Measurements from ENCODE around the gene GATAD2A. TPM values are rescaled to one million over a fixed set of nuclear protein-coding genes. Genes with fewer than 3 reads are reported as not detected.

Gene GATAD2A
- polyA plus RNA-seq, 2 donors: 13.9 to 21.0 TPM

GRCh38 chr19:19406878-19407632, 1.6 kb downstream of the GATAD2A start:
- no peaks in the 10 kb centered on the region for H3K27me3 ChIP-seq (ENCODE audit: control insufficient read depth in 1 of 2, insufficient read depth in 2 of 2, low read length in 2 of 2)
- peak overlapping the region; percentile 84 to 88 for H3K4me3 ChIP-seq (ENCODE audit: low read depth in 1 of 2, low read length in 2 of 2)
- peak overlapping the region; percentile 92 to 96 for H3K27ac ChIP-seq (ENCODE audit: low read depth in 2 of 2, low read length in 1 of 2)
- H3K36me3 ChIP-seq (ENCODE audit: control insufficient read depth in 2 of 2, insufficient read depth in 2 of 2, low read length in 1 of 2): no peaks in the 10 kb centered on the region
- H3K9me3 ChIP-seq (ENCODE audit: control insufficient read depth in 2 of 2, insufficient read depth in 1 of 2, low read depth in 1 of 2, low read length in 1 of 2): no peaks in the 10 kb centered on the region
- WGBS, 2 donors: 20 to 28% methylated on average over 12 of the region's 12 CpGs
- peaks cover 14 to 19% of the 10 kb centered on the region in 2 donors for H3K4me1 ChIP-seq (ENCODE audit: control insufficient read depth in 2 of 2, insufficient read depth in 2 of 2, low read length in 1 of 2)

- Histone ChIP-seq H3K4me1 (ENCODE audit: control insufficient read depth in 2 of 2, insufficient read depth in 2 of 2, low read length in 1 of 2) (peaks cover 14 to 19% of the 10 kb centered on the region in 2 donors), H3K4me3 (ENCODE audit: low read depth in 1 of 2, low read length in 2 of 2) (no peak overlapping the region), H3K27ac (ENCODE audit: low read depth in 2 of 2, low read length in 1 of 2) (peak overlapping the region in 1 of 2 donors; percentile 57), H3K36me3 (ENCODE audit: control insufficient read depth in 2 of 2, insufficient read depth in 2 of 2, low read length in 1 of 2) (no peaks in the 10 kb centered on the region), H3K9me3 (ENCODE audit: control insufficient read depth in 2 of 2, insufficient read depth in 1 of 2, low read depth in 1 of 2, low read length in 1 of 2) (no peaks in the 10 kb centered on the region), H3K27me3 (ENCODE audit: control insufficient read depth in 1 of 2, insufficient read depth in 2 of 2, low read length in 2 of 2) (no peaks in the 10 kb centered on the region)
- 70 to 80% methylated on average over 4 of the region's 4 CpGs for WGBS, 2 donors
These were observed 2.1 kb downstream of the GATAD2A start for GRCh38 chr19:19407633-19407930.

- WGBS, 2 donors: 45 to 49% methylated on average over 4 of the region's 4 CpGs
These were observed 3.7 kb downstream of the GATAD2A start for GRCh38 chr19:19409205-19409604.

GRCh38 chr19:19409631-19410030, 4.2 kb downstream of the GATAD2A start:
- Histone ChIP-seq H3K4me3 (ENCODE audit: low read depth in 1 of 2, low read length in 2 of 2) (no peak overlapping the region), H3K27ac (ENCODE audit: low read depth in 2 of 2, low read length in 1 of 2) (no peak overlapping the region), H3K27me3 (ENCODE audit: control insufficient read depth in 1 of 2, insufficient read depth in 2 of 2, low read length in 2 of 2) (no peaks in the 10 kb centered on the region), H3K36me3 (ENCODE audit: control insufficient read depth in 2 of 2, insufficient read depth in 2 of 2, low read length in 1 of 2) (no peaks in the 10 kb centered on the region), H3K9me3 (ENCODE audit: control insufficient read depth in 2 of 2, insufficient read depth in 1 of 2, low read depth in 1 of 2, low read length in 1 of 2) (no peaks in the 10 kb centered on the region), H3K4me1 (ENCODE audit: control insufficient read depth in 2 of 2, insufficient read depth in 2 of 2, low read length in 1 of 2) (peaks cover 11 to 18% of the 10 kb centered on the region in 2 donors)
- WGBS, 2 donors: 64 to 69% methylated on average over 8 of the region's 8 CpGs

More at GRCh38 chr19:19409205-19409604, 3.7 kb downstream of the GATAD2A start:
- Histone ChIP-seq H3K9me3 (ENCODE audit: control insufficient read depth in 2 of 2, insufficient read depth in 1 of 2, low read depth in 1 of 2, low read length in 1 of 2) (no peaks in the 10 kb centered on the region), H3K36me3 (ENCODE audit: control insufficient read depth in 2 of 2, insufficient read depth in 2 of 2, low read length in 1 of 2) (no peaks in the 10 kb centered on the region), H3K27ac (ENCODE audit: low read depth in 2 of 2, low read length in 1 of 2) (no peak overlapping the region), H3K4me3 (ENCODE audit: low read depth in 1 of 2, low read length in 2 of 2) (no peak overlapping the region), H3K27me3 (ENCODE audit: control insufficient read depth in 1 of 2, insufficient read depth in 2 of 2, low read length in 2 of 2) (no peaks in the 10 kb centered on the region), H3K4me1 (ENCODE audit: control insufficient read depth in 2 of 2, insufficient read depth in 2 of 2, low read length in 1 of 2) (peaks cover 11 to 18% of the 10 kb centered on the region in 2 donors)

- Histone ChIP-seq H3K27ac (ENCODE audit: low read depth in 2 of 2, low read length in 1 of 2) (peak overlapping the region in 1 of 2 donors; percentile 49), H3K4me1 (ENCODE audit: control insufficient read depth in 2 of 2, insufficient read depth in 2 of 2, low read length in 1 of 2) (peaks cover 11 to 18% of the 10 kb centered on the region in 2 donors), H3K36me3 (ENCODE audit: control insufficient read depth in 2 of 2, insufficient read depth in 2 of 2, low read length in 1 of 2) (no peaks in the 10 kb centered on the region), H3K9me3 (ENCODE audit: control insufficient read depth in 2 of 2, insufficient read depth in 1 of 2, low read depth in 1 of 2, low read length in 1 of 2) (no peaks in the 10 kb centered on the region), H3K4me3 (ENCODE audit: low read depth in 1 of 2, low read length in 2 of 2) (no peak overlapping the region), H3K27me3 (ENCODE audit: control insufficient read depth in 1 of 2, insufficient read depth in 2 of 2, low read length in 2 of 2) (no peaks in the 10 kb centered on the region)
- WGBS, 2 donors: 62 to 65% methylated on average over 15 of the region's 15 CpGs
These were observed 5.4 kb downstream of the GATAD2A start for GRCh38 chr19:19410553-19411550.

- no peaks in the 10 kb centered on the region for H3K27me3 ChIP-seq (ENCODE audit: control insufficient read depth in 1 of 2, insufficient read depth in 2 of 2, low read length in 2 of 2)
- peaks cover 7 to 17% of the 10 kb centered on the region in 2 donors for H3K4me1 ChIP-seq (ENCODE audit: control insufficient read depth in 2 of 2, insufficient read depth in 2 of 2, low read length in 1 of 2)
- H3K9me3 ChIP-seq (ENCODE audit: control insufficient read depth in 2 of 2, insufficient read depth in 1 of 2, low read depth in 1 of 2, low read length in 1 of 2): no peaks in the 10 kb centered on the region
- 88 to 90% methylated on average over 1 of the region's 1 CpG for WGBS, 2 donors
- no peak overlapping the region for H3K4me3 ChIP-seq (ENCODE audit: low read depth in 1 of 2, low read length in 2 of 2)
- no peaks in the 10 kb centered on the region for H3K36me3 ChIP-seq (ENCODE audit: control insufficient read depth in 2 of 2, insufficient read depth in 2 of 2, low read length in 1 of 2)
- H3K27ac ChIP-seq (ENCODE audit: low read depth in 2 of 2, low read length in 1 of 2): no peak overlapping the region
These were observed 10.8 kb downstream of the GATAD2A start for GRCh38 chr19:19416280-19416679.

GRCh38 chr19:19417046-19417445, 11.6 kb downstream of the GATAD2A start:
- Histone ChIP-seq H3K9me3 (ENCODE audit: control insufficient read depth in 2 of 2, insufficient read depth in 1 of 2, low read depth in 1 of 2, low read length in 1 of 2) (no peaks in the 10 kb centered on the region), H3K27me3 (ENCODE audit: control insufficient read depth in 1 of 2, insufficient read depth in 2 of 2, low read length in 2 of 2) (no peaks in the 10 kb centered on the region), H3K4me1 (ENCODE audit: control insufficient read depth in 2 of 2, insufficient read depth in 2 of 2, low read length in 1 of 2) (peaks cover 5 to 16% of the 10 kb centered on the region in 2 donors), H3K4me3 (ENCODE audit: low read depth in 1 of 2, low read length in 2 of 2) (no peak overlapping the region), H3K36me3 (ENCODE audit: control insufficient read depth in 2 of 2, insufficient read depth in 2 of 2, low read length in 1 of 2) (no peaks in the 10 kb centered on the region), H3K27ac (ENCODE audit: low read depth in 2 of 2, low read length in 1 of 2) (no peak overlapping the region)
- 77 to 80% methylated on average over 5 of the region's 5 CpGs for WGBS, 2 donors

GRCh38 chr19:19417628-19418245, 12.3 kb downstream of the GATAD2A start:
- no peaks in the 10 kb centered on the region for H3K27me3 ChIP-seq (ENCODE audit: control insufficient read depth in 1 of 2, insufficient read depth in 2 of 2, low read length in 2 of 2)
- no peak overlapping the region for H3K4me3 ChIP-seq (ENCODE audit: low read depth in 1 of 2, low read length in 2 of 2)
- no peaks in the 10 kb centered on the region for H3K36me3 ChIP-seq (ENCODE audit: control insufficient read depth in 2 of 2, insufficient read depth in 2 of 2, low read length in 1 of 2)
- H3K4me1 ChIP-seq (ENCODE audit: control insufficient read depth in 2 of 2, insufficient read depth in 2 of 2, low read length in 1 of 2): peaks cover 5 to 19% of the 10 kb centered on the region in 2 donors
- WGBS, 2 donors: 68 to 76% methylated on average over 10 of the region's 10 CpGs
- no peak overlapping the region for H3K27ac ChIP-seq (ENCODE audit: low read depth in 2 of 2, low read length in 1 of 2)
- H3K9me3 ChIP-seq (ENCODE audit: control insufficient read depth in 2 of 2, insufficient read depth in 1 of 2, low read depth in 1 of 2, low read length in 1 of 2): no peaks in the 10 kb centered on the region

GRCh38 chr19:19418555-19419260, 13.2 kb downstream of the GATAD2A start:
- Histone ChIP-seq H3K36me3 (ENCODE audit: control insufficient read depth in 2 of 2, insufficient read depth in 2 of 2, low read length in 1 of 2) (no peaks in the 10 kb centered on the region), H3K9me3 (ENCODE audit: control insufficient read depth in 2 of 2, insufficient read depth in 1 of 2, low read depth in 1 of 2, low read length in 1 of 2) (no peaks in the 10 kb centered on the region), H3K4me1 (ENCODE audit: control insufficient read depth in 2 of 2, insufficient read depth in 2 of 2, low read length in 1 of 2) (peaks cover 5 to 19% of the 10 kb centered on the region in 2 donors), H3K27ac (ENCODE audit: low read depth in 2 of 2, low read length in 1 of 2) (no peak overlapping the region), H3K27me3 (ENCODE audit: control insufficient read depth in 1 of 2, insufficient read depth in 2 of 2, low read length in 2 of 2) (no peaks in the 10 kb centered on the region), H3K4me3 (ENCODE audit: low read depth in 1 of 2, low read length in 2 of 2) (no peak overlapping the region)
- WGBS, 2 donors: 66% methylated on average over 8 of the region's 8 CpGs

All from esophagus (tissue), 2 donors.